Body of pancreas (tissue), 4 donors: ENCODE data around the gene INO80C.

Experiments used
- POLR2A ChIP-seq, 3 donors: fragments of 450-650 bp; IDR thresholded peaks; one replicate each; pipeline ENCODE4 v1.6.1; 2016; ENCODE audit warnings: antibody characterized with exemption in 3 of 3, mild to moderate bottlenecking in 2 of 3
- TF ChIP-seq, protein P1 (sequence below), 7 experiments: fragments of 450-650 bp in 4 of 7; fragments of 200-600 bp in 3 of 7; sonication (generic) in 3 of 7; IDR thresholded peaks; one replicate each; pipeline ENCODE4 v1.5.1; 2016 to 2019; ENCODE audit warnings: antibody characterized with exemption in 7 of 7

DNA sequence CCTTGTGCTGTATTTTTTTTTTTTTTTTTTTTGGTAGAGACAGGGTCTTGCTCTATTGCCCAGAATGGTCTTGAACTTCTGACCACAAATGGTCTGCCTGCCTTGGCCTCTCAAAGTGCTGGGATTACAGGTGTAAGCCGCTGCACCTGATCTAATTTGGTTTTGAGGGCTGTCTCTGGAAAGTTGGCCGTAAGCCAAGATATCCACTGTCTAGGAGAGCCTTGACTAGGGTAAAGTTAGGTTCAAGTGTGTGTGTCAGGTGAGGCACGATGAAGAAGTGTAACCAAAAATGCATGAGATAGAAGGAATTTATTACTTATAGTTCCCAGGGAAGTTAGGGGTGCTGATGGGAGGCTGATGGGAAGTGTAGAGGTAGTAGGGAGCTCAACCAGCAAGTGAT is 46.7 kb downstream of the INO80C start:
- TF ChIP-seq, protein P1, sequence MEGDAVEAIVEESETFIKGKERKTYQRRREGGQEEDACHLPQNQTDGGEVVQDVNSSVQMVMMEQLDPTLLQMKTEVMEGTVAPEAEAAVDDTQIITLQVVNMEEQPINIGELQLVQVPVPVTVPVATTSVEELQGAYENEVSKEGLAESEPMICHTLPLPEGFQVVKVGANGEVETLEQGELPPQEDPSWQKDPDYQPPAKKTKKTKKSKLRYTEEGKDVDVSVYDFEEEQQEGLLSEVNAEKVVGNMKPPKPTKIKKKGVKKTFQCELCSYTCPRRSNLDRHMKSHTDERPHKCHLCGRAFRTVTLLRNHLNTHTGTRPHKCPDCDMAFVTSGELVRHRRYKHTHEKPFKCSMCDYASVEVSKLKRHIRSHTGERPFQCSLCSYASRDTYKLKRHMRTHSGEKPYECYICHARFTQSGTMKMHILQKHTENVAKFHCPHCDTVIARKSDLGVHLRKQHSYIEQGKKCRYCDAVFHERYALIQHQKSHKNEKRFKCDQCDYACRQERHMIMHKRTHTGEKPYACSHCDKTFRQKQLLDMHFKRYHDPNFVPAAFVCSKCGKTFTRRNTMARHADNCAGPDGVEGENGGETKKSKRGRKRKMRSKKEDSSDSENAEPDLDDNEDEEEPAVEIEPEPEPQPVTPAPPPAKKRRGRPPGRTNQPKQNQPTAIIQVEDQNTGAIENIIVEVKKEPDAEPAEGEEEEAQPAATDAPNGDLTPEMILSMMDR (IDR thresholded peaks at IDR 0.05) = no peak
- no peak for TF ChIP-seq POLR2A (IDR thresholded peaks at IDR 0.05)
